WTC11 (cell line): ENCODE measurements around the gene COL25A1.

Experiments used
- TEAD4 ChIP-seq: sonication (generic); formaldehyde crosslinking; IDR thresholded peaks from 2 replicates; pipeline ENCODE4 v1.8.0; 2022; ENCODE audit warnings: mild to moderate bottlenecking, missing genetic modification reagents
- TF ChIP-seq, protein P1 (sequence below): fragments of 250-450 bp; sonication (Bioruptor Pico); IDR thresholded peaks from 2 replicates; pipeline ENCODE4 v1.8.0; 2021; ENCODE audit warnings: mild to moderate bottlenecking

GRCh38 chr4:108794136-108794535 is 508.3 kb downstream of the COL25A1 start:
- TF ChIP-seq, protein P1, sequence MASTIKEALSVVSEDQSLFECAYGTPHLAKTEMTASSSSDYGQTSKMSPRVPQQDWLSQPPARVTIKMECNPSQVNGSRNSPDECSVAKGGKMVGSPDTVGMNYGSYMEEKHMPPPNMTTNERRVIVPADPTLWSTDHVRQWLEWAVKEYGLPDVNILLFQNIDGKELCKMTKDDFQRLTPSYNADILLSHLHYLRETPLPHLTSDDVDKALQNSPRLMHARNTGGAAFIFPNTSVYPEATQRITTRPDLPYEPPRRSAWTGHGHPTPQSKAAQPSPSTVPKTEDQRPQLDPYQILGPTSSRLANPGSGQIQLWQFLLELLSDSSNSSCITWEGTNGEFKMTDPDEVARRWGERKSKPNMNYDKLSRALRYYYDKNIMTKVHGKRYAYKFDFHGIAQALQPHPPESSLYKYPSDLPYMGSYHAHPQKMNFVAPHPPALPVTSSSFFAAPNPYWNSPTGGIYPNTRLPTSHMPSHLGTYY (CRISPR knock-in tag) = no peak
- no peak for TF ChIP-seq TEAD4
